ENCODE data around the gene TUBA8. TPM values are rescaled to one million over a fixed set of nuclear protein-coding genes. Genes with fewer than 3 reads are reported as not detected.
"Not testable (repeated sequence)": the region's sequence is repeated elsewhere in the genome, so short reads cannot be mapped to it uniquely, and the experiment has no call there.

The TUBA8 gene
- total RNA-seq (2014; rRNA removed; shearing (Covaris generic)): 0.06 TPM in 1 of 2 replicates, not detected in the other

- DNase-seq (ENCODE audit: low spot score): no peak
These were observed at the start of gene TUBA8 for GRCh38 chr22:18110194-18110953. Gene TUBA8 (plus strand): TSS chr22:18110809. CDS start chr22:18110866, 57 bp downstream.

- DNase-seq (ENCODE audit: low spot score): no peak
These were observed 48.2 kb upstream of the TUBA8 start for GRCh38 chr22:18062421-18062820.

GRCh38 chr22:18063306-18063705, 47.3 kb upstream of the TUBA8 start:
- no peak for DNase-seq (ENCODE audit: low spot score)

- not testable (repeated sequence) for DNase-seq (ENCODE audit: low spot score)
These were observed 46.9 kb upstream of the TUBA8 start for GRCh38 chr22:18063715-18064114.

GRCh38 chr22:18064636-18065035, 46.0 kb upstream of the TUBA8 start:
- DNase-seq (ENCODE audit: low spot score): no peak

- no peak for DNase-seq (ENCODE audit: low spot score)
These were observed 45.4 kb upstream of the TUBA8 start for GRCh38 chr22:18065256-18065655.

- DNase-seq (ENCODE audit: low spot score): no peak
These were observed 44.3 kb upstream of the TUBA8 start for GRCh38 chr22:18066181-18066859.

GRCh38 chr22:18067121-18067520, 43.5 kb upstream of the TUBA8 start:
- no peak for DNase-seq (ENCODE audit: low spot score)

- DNase-seq (ENCODE audit: low spot score): no peak
These were observed 42.9 kb upstream of the TUBA8 start for GRCh38 chr22:18067548-18068341.

- DNase-seq (ENCODE audit: low spot score): no peak
These were observed 42.1 kb upstream of the TUBA8 start for GRCh38 chr22:18068381-18068988.

GRCh38 chr22:18069041-18069440, 41.6 kb upstream of the TUBA8 start:
- no peak for DNase-seq (ENCODE audit: low spot score)

GRCh38 chr22:18070041-18070440, 40.6 kb upstream of the TUBA8 start:
- DNase-seq (ENCODE audit: low spot score): no peak

GRCh38 chr22:18070556-18071306, 39.9 kb upstream of the TUBA8 start:
- no peak for DNase-seq (ENCODE audit: low spot score)

- DNase-seq (ENCODE audit: low spot score): not testable (repeated sequence)
These were observed 39.2 kb upstream of the TUBA8 start for GRCh38 chr22:18071307-18071967.

GRCh38 chr22:18071968-18072310, 38.7 kb upstream of the TUBA8 start:
- DNase-seq (ENCODE audit: low spot score): no peak

- no peak for DNase-seq (ENCODE audit: low spot score)
These were observed 37.1 kb upstream of the TUBA8 start for GRCh38 chr22:18073467-18073866.

GRCh38 chr22:18073927-18074326, 36.7 kb upstream of the TUBA8 start:
- DNase-seq (ENCODE audit: low spot score): not testable (repeated sequence)

- DNase-seq (ENCODE audit: low spot score): no peak
These were observed 35.4 kb upstream of the TUBA8 start for GRCh38 chr22:18075101-18075719.

- DNase-seq (ENCODE audit: low spot score): peak; percentile 59
These were observed 34.7 kb upstream of the TUBA8 start for GRCh38 chr22:18075720-18076497.

All from H4 (cell line).